SK-N-SH treated with all-trans-retinoic acid at 6 μM for 48 hours (cell line): Measurements from ENCODE around the gene BARHL1.

Source experiments
- ATAC-seq: fragments of 200-7000 bp; cut with Tn5 transposase; 3 replicates; pipeline ENCODE4 v1.9.1; 2020; ENCODE audit warnings: mild to moderate bottlenecking, moderate library complexity
- BACH2 ChIP-seq: fragments of 250-450 bp; sonication (Bioruptor Pico); IDR thresholded peaks from 2 replicates; pipeline ENCODE4 v1.9.0; 2021; ENCODE audit warnings: mild to moderate bottlenecking, borderline replicate concordance
- CSDC2 ChIP-seq: fragments of 250-450 bp; sonication (Bioruptor Pico); IDR thresholded peaks from 2 replicates; pipeline ENCODE4 v1.5.0; 2020; ENCODE audit warnings: mild to moderate bottlenecking, moderate library complexity
- ESRRG ChIP-seq: fragments of 250-450 bp; sonication (Bioruptor Pico); IDR thresholded peaks from 2 replicates; pipeline ENCODE4 v1.6.1; 2021; ENCODE audit warnings: mild to moderate bottlenecking
- GLIS3 ChIP-seq: fragments of 250-450 bp; sonication (Bioruptor Pico); IDR thresholded peaks from 2 replicates; pipeline ENCODE4 v1.5.0; 2020; ENCODE audit warnings: mild to moderate bottlenecking, moderate library complexity
- ISL1 ChIP-seq: fragments of 250-450 bp; sonication (Bioruptor Pico); IDR thresholded peaks from 2 replicates; pipeline ENCODE4 v2.1.2; 2022; ENCODE audit warnings: mild to moderate bottlenecking, moderate library complexity
- OSR1 ChIP-seq: fragments of 250-450 bp; sonication (Bioruptor Pico); IDR thresholded peaks from 2 replicates; pipeline ENCODE4 v1.8.0; 2022; ENCODE audit warnings: moderate library complexity, mild to moderate bottlenecking, inconsistent platforms
- PPARA ChIP-seq: fragments of 250-450 bp; sonication (Bioruptor Pico); IDR thresholded peaks from 2 replicates; pipeline ENCODE4 v1.5.0; 2020; ENCODE audit warnings: mild to moderate bottlenecking, borderline replicate concordance
- RARB ChIP-seq: fragments of 250-450 bp; sonication (Bioruptor Pico); IDR thresholded peaks from 2 replicates; pipeline ENCODE4 v1.8.0; 2021; ENCODE audit warnings: mild to moderate bottlenecking, moderate library complexity
- SNAI2 ChIP-seq: fragments of 250-450 bp; sonication (Bioruptor Pico); IDR thresholded peaks from 2 replicates; pipeline ENCODE4 v1.5.0; 2020; ENCODE audit warnings: mild to moderate bottlenecking, moderate library complexity
- TCF4 ChIP-seq: fragments of 250-450 bp; sonication (Bioruptor Pico); IDR thresholded peaks from 2 replicates; pipeline ENCODE4 v1.8.0; 2021; ENCODE audit warnings: mild to moderate bottlenecking, moderate library complexity, borderline replicate concordance
- TOX ChIP-seq: fragments of 250-450 bp; sonication (Bioruptor Pico); IDR thresholded peaks from 2 replicates; pipeline ENCODE4 v1.8.0; 2021; ENCODE audit warnings: mild to moderate bottlenecking, moderate library complexity, borderline replicate concordance
- ZC3H10 ChIP-seq: fragments of 250-450 bp; sonication (Bioruptor Pico); IDR thresholded peaks from 2 replicates; pipeline ENCODE4 v1.5.1; 2021; ENCODE audit warnings: mild to moderate bottlenecking, moderate library complexity
- ZFP3 ChIP-seq: fragments of 250-450 bp; sonication (Bioruptor Pico); IDR thresholded peaks from 2 replicates; pipeline ENCODE4 v1.5.0; 2020; ENCODE audit warnings: mild to moderate bottlenecking, moderate library complexity
- ZFP30 ChIP-seq: fragments of 450-650 bp; formaldehyde crosslinking; IDR thresholded peaks from 2 replicates; pipeline ENCODE4 v1.5.0; 2022; ENCODE audit warnings: mild to moderate bottlenecking, moderate library complexity
- ZNF565 ChIP-seq: fragments of 450-650 bp; formaldehyde crosslinking; conservative IDR thresholded peaks from 2 replicates; pipeline ENCODE4 v1.5.0; 2020; ENCODE audit warnings: low read depth, mild to moderate bottlenecking, moderate library complexity
- ZNF70 ChIP-seq: fragments of 450-650 bp; formaldehyde crosslinking; IDR thresholded peaks from 2 replicates; pipeline ENCODE4 v1.5.0; 2020; ENCODE audit warnings: mild to moderate bottlenecking, moderate library complexity
- ZNF8 ChIP-seq: fragments of 450-650 bp; formaldehyde crosslinking; IDR thresholded peaks from 2 replicates; pipeline ENCODE4 v1.5.0; 2020; ENCODE audit warnings: mild to moderate bottlenecking, moderate library complexity
- TF ChIP-seq, protein P1 (sequence below): fragments of 250-450 bp; sonication (Bioruptor Pico); IDR thresholded peaks from 2 replicates; pipeline ENCODE4 v1.5.1; 2020; ENCODE audit warnings: low read depth, mild to moderate bottlenecking, moderate library complexity
- TF ChIP-seq, protein P2 (sequence below): fragments of 250-450 bp; sonication (Bioruptor Pico); IDR thresholded peaks from 2 replicates; pipeline ENCODE4 v1.8.0; 2020; ENCODE audit warnings: mild to moderate bottlenecking, moderate library complexity, borderline replicate concordance
- TF ChIP-seq, protein P3 (sequence below): fragments of 250-450 bp; sonication (Bioruptor Pico); IDR thresholded peaks from 2 replicates; pipeline ENCODE4 v1.5.1; 2021; ENCODE audit warnings: mild to moderate bottlenecking, moderate library complexity
- TF ChIP-seq, protein P4 (sequence below): fragments of 250-450 bp; sonication (Bioruptor Pico); IDR thresholded peaks from 2 replicates; pipeline ENCODE4 v1.8.0; 2021; ENCODE audit warnings: low read depth, mild to moderate bottlenecking, moderate library complexity, borderline replicate concordance
- TF ChIP-seq, protein P5 (sequence below): fragments of 250-450 bp; sonication (Bioruptor Pico); IDR thresholded peaks from 2 replicates; pipeline ENCODE4 v1.5.0; 2020; ENCODE audit warnings: mild to moderate bottlenecking, moderate library complexity

Gene BARHL1

DNA sequence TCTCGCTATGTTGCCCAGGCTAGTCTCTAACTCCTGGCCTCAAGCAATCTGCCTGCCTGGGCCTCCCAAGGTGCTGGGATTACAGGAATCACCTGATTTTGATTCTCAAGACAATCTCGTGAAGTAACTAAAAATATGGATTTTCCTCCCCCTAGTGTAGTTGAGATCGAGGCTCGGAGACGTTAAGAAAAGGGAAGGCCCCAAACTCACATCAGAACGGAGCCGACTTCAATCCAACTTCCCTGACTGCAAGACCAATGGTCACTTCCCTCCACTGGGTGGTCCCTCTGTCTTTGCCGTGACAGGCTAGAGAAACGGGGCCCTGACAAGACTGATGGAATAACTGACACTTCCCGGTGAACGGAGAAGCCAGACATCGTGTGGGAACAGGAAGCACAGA lies 28.3 kb downstream of the BARHL1 start:
- TF ChIP-seq ZFP3 (CRISPR knock-in tag) (no peak), GLIS3 (CRISPR knock-in tag) (no peak), TCF4 (CRISPR knock-in tag) (no peak), CSDC2 (CRISPR knock-in tag) (no peak)
- TF ChIP-seq, protein P1, sequence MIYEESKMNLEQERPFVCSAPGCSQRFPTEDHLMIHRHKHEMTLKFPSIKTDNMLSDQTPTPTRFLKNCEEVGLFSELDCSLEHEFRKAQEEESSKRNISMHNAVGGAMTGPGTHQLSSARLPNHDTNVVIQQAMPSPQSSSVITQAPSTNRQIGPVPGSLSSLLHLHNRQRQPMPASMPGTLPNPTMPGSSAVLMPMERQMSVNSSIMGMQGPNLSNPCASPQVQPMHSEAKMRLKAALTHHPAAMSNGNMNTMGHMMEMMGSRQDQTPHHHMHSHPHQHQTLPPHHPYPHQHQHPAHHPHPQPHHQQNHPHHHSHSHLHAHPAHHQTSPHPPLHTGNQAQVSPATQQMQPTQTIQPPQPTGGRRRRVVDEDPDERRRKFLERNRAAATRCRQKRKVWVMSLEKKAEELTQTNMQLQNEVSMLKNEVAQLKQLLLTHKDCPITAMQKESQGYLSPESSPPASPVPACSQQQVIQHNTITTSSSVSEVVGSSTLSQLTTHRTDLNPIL (CRISPR knock-in tag), result no peak
- no peak for ATAC-seq

DNA sequence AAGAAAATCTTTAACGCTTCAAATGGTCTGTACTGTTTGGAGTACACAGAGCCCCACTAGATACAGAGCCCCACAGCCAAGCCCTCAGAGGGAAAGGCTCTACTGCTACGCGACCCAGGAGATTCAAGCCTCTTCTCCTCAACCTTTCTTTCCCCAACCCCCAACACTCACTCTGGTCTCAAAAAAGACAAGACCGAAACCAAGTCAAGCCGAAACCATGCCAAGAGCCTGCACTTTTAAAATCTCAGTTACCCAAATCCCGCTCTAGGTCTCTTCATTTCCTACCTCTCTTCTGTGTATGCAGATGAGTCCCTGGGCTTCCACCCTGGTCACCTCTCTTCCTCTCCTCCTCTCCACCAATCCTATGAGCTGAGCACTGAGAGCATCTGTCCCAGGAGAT lies 31.9 kb downstream of the BARHL1 start:
- no peak for ATAC-seq
- TF ChIP-seq ZNF565 (CRISPR knock-in tag) (no peak), GLIS3 (CRISPR knock-in tag) (no peak), PPARA (CRISPR knock-in tag) (no peak), ZFP3 (CRISPR knock-in tag) (no peak), ZC3H10 (no peak), CSDC2 (CRISPR knock-in tag) (no peak), ZNF70 (CRISPR knock-in tag) (no peak), TCF4 (CRISPR knock-in tag) (no peak), ISL1 (CRISPR knock-in tag) (no peak), BACH2 (no peak), ESRRG (CRISPR knock-in tag) (no peak), OSR1 (CRISPR knock-in tag) (no peak), ZNF8 (CRISPR knock-in tag) (no peak), ZFP30 (CRISPR knock-in tag) (no peak), RARB (no peak)
- TF ChIP-seq, protein P1 (CRISPR knock-in tag), result no peak
- TF ChIP-seq, protein P2, sequence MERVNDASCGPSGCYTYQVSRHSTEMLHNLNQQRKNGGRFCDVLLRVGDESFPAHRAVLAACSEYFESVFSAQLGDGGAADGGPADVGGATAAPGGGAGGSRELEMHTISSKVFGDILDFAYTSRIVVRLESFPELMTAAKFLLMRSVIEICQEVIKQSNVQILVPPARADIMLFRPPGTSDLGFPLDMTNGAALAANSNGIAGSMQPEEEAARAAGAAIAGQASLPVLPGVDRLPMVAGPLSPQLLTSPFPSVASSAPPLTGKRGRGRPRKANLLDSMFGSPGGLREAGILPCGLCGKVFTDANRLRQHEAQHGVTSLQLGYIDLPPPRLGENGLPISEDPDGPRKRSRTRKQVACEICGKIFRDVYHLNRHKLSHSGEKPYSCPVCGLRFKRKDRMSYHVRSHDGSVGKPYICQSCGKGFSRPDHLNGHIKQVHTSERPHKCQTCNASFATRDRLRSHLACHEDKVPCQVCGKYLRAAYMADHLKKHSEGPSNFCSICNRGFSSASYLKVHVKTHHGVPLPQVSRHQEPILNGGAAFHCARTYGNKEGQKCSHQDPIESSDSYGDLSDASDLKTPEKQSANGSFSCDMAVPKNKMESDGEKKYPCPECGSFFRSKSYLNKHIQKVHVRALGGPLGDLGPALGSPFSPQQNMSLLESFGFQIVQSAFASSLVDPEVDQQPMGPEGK (CRISPR knock-in tag), result no peak
- TF ChIP-seq, protein P3, sequence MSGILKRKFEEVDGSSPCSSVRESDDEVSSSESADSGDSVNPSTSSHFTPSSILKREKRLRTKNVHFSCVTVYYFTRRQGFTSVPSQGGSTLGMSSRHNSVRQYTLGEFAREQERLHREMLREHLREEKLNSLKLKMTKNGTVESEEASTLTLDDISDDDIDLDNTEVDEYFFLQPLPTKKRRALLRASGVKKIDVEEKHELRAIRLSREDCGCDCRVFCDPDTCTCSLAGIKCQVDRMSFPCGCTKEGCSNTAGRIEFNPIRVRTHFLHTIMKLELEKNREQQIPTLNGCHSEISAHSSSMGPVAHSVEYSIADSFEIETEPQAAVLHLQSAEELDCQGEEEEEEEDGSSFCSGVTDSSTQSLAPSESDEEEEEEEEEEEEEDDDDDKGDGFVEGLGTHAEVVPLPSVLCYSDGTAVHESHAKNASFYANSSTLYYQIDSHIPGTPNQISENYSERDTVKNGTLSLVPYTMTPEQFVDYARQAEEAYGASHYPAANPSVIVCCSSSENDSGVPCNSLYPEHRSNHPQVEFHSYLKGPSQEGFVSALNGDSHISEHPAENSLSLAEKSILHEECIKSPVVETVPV (CRISPR knock-in tag), result no peak
- TF ChIP-seq, protein P4, sequence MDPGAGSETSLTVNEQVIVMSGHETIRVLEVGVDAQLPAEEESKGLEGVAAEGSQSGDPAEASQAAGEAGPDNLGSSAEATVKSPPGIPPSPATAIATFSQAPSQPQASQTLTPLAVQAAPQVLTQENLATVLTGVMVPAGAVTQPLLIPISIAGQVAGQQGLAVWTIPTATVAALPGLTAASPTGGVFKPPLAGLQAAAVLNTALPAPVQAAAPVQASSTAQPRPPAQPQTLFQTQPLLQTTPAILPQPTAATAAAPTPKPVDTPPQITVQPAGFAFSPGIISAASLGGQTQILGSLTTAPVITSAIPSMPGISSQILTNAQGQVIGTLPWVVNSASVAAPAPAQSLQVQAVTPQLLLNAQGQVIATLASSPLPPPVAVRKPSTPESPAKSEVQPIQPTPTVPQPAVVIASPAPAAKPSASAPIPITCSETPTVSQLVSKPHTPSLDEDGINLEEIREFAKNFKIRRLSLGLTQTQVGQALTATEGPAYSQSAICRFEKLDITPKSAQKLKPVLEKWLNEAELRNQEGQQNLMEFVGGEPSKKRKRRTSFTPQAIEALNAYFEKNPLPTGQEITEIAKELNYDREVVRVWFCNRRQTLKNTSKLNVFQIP (CRISPR knock-in tag), result no peak

DNA sequence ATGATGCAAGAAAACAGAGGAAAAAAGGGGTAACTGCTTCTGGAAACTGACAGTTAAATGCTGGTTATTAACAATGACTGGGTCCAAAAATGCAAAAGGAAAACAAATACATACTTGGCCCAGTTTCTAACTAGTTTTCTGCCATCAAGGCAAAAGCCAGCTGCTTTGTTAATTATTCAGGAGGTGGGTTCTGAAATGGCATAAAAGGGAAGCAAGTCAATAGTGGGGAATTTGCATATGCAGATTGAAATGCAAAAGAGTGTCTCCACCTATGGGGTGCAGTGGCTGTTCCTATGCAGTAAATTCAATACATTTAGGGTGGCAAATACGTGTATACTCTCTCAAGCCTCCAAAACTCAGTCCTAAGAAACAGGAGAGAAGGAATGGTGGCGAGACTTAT lies 33.4 kb downstream of the BARHL1 start:
- no peak for ATAC-seq
- no peak for TF ChIP-seq PPARA (CRISPR knock-in tag)
- no peak for TF ChIP-seq ZC3H10
- TF ChIP-seq ZFP30 (CRISPR knock-in tag), result no peak
- TF ChIP-seq, all 23 proteins: peak for 0

DNA sequence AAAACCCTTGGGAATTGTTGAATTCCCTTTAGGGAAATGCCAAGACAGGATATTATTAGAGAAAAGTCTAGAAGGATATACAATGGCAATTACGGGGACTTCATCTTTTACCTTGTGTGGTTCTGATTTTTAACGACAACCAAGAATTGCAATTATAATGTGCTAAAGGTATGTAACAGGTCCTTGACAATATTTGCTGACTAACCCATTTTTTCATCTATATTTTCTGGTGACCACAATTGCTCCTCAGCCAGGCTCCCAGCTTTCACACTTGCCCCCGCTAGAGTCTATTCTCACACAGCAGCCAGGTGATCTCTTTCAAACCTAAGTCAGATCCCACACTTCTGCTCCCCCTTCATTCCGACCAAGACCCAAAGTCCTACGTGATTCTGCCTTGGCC lies 34.3 kb downstream of the BARHL1 start:
- TF ChIP-seq GLIS3 (CRISPR knock-in tag) (no peak), TOX (no peak), ZC3H10 (no peak), ZNF70 (CRISPR knock-in tag) (no peak), ISL1 (CRISPR knock-in tag) (no peak), TCF4 (CRISPR knock-in tag) (no peak), SNAI2 (CRISPR knock-in tag) (no peak), CSDC2 (CRISPR knock-in tag) (no peak)
- TF ChIP-seq, protein P5, sequence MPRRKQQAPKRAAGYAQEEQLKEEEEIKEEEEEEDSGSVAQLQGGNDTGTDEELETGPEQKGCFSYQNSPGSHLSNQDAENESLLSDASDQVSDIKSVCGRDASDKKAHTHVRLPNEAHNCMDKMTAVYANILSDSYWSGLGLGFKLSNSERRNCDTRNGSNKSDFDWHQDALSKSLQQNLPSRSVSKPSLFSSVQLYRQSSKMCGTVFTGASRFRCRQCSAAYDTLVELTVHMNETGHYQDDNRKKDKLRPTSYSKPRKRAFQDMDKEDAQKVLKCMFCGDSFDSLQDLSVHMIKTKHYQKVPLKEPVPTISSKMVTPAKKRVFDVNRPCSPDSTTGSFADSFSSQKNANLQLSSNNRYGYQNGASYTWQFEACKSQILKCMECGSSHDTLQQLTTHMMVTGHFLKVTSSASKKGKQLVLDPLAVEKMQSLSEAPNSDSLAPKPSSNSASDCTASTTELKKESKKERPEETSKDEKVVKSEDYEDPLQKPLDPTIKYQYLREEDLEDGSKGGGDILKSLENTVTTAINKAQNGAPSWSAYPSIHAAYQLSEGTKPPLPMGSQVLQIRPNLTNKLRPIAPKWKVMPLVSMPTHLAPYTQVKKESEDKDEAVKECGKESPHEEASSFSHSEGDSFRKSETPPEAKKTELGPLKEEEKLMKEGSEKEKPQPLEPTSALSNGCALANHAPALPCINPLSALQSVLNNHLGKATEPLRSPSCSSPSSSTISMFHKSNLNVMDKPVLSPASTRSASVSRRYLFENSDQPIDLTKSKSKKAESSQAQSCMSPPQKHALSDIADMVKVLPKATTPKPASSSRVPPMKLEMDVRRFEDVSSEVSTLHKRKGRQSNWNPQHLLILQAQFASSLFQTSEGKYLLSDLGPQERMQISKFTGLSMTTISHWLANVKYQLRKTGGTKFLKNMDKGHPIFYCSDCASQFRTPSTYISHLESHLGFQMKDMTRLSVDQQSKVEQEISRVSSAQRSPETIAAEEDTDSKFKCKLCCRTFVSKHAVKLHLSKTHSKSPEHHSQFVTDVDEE (CRISPR knock-in tag), result no peak

More for the DNA sequence above, 34.3 kb downstream of the BARHL1 start:
- ATAC-seq, result no peak
